GM21723 (cell line): ENCODE data around the gene DHTKD1.
"Not testable (repeated sequence)": the region's sequence is repeated elsewhere in the genome, so short reads cannot be mapped to it uniquely, and the experiment has no call there.

ENCODE experiments used
- ATAC-seq: cut with Tn5 transposase; IDR thresholded peaks from one replicate; pipeline ENCODE4 v1.9.1; 2021; ENCODE audit warnings: mild to moderate bottlenecking, moderate library complexity; ENCODE audit not compliant: unreplicated experiment

The DHTKD1 gene

DNA sequence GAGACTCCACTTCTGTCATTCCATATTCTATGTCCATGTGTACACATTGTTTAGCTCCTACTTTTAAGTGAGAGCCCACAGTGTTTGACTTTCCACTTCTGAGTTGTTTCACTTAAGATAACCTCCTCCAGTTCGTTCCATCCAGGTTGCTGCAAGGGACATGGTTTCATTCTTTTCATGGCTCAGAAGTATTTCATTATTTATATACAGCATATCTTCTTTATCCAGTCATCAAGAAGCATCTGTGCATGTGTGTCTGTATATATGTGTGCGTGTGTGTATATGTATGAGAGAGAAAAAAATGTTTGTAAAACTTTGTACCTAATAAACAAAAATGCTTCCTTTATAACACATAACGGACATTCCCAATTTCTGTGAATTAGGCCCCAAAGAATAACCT lies 66.9 kb downstream of the DHTKD1 start:
- ATAC-seq, result no peak

DNA sequence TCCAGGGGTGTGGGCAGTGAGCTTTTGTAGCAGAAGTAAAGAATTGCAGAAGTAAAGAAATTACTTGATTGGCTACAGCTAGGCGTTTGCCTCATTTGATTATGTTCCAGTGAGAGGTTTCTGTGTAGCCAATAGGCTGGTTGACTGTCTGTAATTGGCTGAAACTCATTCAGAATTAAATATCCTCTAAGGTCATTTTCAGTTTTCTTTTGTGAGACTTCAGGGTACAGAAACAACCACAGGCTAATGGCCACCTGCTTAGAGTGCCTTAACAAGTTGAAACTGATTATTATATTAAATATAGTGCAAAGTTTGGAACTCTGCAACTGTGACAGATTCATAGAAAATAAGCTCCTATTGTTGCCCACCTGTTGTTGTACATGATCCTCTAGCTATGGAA lies 71.3 kb downstream of the DHTKD1 start:
- no peak for ATAC-seq

DNA sequence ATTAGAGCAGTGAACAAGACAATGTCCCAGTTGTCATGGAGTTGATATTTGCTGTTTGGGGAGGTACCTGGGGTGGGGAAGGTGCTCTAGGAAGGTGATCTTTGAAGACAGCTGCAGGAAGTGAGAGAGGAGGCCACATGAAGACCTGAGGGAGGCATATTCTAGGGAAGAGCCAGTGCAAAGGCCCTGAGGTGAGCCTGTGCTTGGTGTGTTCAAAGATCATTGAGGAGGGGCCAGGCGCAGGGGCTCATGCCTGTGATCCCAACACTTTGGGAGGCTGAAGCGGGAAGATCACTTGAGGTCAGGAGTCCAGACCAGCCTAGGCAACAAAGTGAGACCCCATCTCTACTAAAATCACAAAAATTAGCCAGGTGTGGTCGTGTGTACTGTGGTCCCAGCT lies 75.8 kb downstream of the DHTKD1 start:
- ATAC-seq, result no peak

DNA sequence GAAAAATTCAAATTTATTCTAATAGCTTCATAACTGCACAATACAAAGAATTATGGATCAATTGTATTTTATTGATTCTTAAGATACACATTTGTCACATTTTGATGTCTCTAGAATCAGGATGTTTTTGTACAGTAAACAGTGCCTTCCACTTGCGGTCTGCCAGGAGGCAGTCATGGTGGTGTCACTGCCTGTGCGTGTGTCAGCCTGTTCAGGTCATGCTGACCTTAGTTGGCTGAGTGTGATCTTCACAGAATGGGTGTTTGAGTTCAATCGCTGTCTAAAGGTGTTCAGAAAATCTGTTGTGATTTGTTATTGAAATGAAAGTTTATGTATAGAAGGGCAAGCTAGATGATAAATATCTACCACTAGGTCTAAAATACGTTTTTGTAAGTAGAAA lies 81.4 kb downstream of the DHTKD1 start:
- ATAC-seq, result no peak

DNA sequence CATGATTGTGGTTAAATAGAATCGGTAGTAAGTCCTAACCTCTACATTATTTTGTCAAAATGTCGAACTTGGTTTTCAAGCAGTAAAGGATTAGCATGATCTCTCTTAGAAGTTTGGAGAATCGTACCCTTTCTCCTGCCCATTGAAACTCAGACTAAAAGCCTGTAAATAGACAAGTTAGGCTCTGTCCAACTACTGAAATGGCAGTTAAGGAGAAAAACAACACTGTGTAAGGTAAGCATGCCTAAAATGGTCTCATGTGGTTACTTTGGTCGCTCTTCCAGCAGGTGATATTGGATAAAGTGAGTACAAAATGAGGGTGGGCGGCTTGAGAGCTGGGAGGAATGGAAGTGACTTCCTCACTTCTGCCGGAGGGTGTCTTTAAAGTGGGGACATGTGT lies 85.8 kb downstream of the DHTKD1 start:
- ATAC-seq, result no peak

DNA sequence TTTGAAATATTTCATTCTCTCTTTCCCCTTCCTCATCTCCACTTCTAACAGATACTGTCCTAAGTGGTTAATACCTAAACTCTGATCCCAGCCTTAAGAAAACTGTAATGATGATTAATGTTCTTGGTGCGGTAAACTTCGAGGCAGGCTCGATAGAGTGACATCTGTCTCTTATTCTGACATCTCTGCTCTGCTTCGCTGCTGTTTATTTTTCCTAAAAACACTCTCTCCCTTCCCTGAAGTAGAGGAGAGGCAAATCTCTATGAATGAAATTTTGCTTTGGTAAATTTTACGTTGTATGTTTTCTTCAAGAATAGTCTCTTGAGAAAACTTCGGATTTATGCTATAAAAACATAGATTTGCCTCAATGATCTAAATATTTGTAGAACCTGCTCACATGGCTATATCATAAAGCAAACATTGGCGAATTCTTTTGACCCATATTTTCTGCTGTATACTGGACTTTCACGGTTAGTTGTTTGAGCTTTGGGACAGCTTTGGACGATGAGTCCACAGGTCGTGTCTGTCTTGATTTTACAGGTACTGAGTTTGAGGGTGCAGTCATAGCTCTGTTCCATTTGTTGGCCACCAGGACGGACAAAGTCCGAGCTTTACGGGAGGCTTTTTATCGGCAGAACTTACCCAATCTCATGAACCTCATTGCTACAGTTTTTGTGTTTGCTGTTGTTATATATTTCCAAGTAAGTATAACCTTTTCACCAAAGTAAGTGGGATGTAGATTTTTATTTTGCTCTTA lies 87.8 kb downstream of the DHTKD1 start:
- ATAC-seq, result no peak

DNA sequence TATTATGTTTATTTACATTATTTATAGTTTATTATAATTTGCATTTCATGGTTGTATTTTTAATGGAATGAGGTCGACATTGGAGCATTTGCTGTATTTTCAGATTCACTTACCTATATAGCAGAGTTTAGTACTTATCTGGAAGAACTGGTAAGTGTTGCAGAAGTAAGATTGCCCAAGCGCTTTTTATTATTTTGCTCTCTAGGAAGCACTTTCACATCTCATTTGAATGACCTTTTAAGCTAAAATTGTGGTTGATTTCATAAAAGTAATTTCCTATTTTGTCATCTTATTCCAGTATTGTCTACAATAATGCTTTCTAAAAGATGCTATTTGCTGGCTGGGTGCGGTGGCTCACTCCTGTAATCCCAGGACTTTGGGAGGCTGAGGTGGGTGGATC lies 89.4 kb downstream of the DHTKD1 start:
- no peak for ATAC-seq

DNA sequence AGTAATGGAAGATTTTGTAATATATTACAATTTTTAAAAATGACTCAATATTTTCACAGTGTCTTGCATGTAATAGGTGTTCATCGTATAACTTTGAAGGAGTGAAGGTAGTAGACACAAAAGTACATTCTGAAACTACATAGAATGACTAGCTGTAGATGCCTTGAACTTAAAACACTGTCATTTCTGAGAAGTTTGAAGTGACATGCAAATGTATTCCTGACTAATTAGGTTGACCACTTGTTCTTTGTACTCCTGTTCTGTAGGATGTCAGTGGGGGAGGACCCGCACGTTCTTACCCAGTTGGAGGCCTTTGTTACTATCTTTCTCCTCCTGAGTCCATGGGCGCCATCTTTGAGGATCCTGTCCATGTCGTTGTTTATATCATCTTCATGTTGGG lies 91.9 kb downstream of the DHTKD1 start:
- ATAC-seq, result no peak

DNA sequence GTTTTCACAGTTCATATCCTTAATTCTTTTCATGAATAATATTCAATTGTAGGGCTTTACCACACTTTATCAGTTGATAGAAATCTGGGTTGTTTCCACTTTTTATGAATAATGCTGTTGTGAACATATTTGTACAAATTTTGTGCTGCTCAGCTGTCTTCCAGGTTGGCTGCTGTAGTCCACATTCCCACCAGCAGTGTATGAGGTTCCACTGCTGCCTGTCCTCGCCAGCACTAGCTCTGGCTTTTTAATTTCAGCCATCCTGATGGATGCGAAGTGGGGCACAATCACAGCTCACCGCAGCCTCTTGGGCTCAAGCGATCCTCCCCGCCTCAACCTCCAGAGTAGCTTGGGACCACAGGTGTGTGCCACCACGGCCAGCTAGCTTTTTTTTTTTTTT lies 94.2 kb downstream of the DHTKD1 start:
- ATAC-seq, result no peak

DNA sequence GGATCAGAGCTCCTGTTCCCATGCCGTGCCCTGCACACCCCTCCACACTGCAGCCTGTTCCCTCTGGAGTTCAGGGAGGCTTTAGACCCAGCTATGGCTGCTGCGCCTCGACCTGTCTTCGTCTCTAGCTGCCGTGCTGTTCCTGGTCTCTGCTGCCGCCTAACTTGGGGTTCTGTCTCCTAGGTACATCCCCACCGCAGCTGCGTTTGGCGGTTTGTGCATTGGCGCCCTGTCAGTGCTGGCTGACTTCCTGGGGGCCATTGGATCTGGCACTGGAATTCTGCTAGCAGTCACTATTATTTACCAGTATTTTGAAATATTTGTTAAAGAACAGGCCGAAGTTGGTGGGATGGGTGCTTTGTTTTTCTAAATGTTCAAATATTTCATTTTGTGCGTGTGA lies 95.3 kb downstream of the DHTKD1 start:
- ATAC-seq, result no peak

DNA sequence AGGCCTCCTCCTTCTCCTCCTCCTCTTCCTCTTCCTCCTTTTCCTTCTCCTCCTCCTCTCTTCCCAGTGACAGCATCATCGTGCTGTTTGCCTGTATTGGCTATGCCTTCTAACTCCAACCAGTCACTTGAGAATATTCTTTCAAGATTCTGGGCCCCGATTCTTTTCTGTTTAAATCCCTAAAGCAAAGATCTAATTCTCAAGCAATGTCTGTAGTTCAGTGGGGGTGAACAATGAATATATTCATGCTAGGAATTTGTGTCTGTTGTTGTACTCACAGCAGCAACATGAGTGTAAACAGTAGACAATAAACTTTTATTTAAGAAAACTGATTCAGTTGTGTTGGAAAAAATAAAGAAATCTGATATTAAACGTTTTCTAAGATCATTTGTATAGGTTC lies 96.3 kb downstream of the DHTKD1 start:
- no peak for ATAC-seq

DNA sequence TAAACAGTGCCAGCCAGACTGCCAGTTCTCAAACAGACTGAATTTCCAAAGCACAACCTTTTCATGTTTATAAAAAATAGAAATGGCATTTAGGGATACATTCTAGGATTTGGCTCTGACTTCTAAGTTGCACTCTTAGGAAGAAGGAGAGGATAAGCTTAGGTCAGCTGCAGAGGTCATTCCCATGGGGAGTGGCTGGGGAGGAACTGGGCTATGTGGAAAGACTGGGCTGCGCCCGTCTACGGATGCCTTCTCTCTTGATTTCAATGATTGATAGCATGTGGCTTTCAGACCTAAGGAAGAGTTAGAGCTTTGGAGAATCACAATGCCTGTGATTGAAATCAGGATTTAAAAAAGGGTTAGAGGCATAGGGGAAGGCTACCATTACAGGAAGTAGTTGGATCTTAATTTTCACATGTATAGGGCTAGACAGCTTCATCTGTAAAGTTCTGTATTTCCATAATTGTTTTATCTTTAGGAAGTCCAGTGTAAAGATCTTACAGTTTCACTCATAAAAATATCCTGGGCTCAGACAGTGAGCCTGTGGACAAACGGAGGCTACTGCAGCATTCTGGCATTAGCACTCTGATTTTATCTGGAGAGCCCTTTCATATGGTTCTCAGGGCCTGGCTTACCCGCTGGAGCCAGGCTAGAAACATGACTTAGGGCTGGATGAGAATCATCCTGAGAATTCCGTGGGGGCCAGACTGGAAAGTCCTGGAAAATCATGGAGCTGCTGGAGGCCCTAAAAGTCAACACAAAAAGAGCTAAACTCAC lies 97.4 kb downstream of the DHTKD1 start:
- no peak for ATAC-seq

DNA sequence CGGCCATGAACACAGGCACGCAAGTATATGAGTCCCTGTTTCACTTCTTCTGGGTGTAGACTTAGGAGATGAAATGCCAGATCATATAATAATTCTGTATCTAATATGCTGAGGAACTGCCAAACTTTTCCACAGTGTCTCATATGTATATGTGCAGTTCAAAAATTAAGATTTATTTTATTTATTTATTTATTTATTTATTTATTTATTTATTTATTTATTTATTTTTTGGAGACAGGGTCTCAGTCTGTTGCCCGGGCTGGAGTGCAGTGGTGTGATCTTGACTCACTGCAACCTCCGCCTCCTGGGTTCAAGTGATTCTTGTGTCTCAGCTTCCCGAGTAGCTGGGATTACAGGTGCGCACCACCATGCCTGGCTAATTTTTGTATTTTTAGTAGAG lies 102.8 kb downstream of the DHTKD1 start:
- ATAC-seq, result not testable (repeated sequence)
